Gastroesophageal sphincter (tissue), 4 donors: ENCODE results near the gene ATG7. TPM values are rescaled to one million over a fixed set of nuclear protein-coding genes. Genes with fewer than 3 reads are reported as not detected.

Experiments
- ATAC-seq: fragments of 150-250 bp; one replicate; pipeline ENCODE4 v1.9.1; 2016; ENCODE audit warnings: mild to moderate bottlenecking, moderate library complexity
- H3K27ac ChIP-seq, 4 donors: fragments of 200-600 bp; sonication (generic) in 3 of 4; 1 replicate in 3 of 4; 2 replicates in 1 of 4; pipeline ENCODE4 v1.5.1; 2016 to 2019
- H3K27me3 ChIP-seq: fragments of 200-600 bp; sonication (generic); one replicate; pipeline ENCODE4 v1.5.1; 2019
- H3K36me3 ChIP-seq, 2 donors: fragments of 200-600 bp; sonication (generic); one replicate each; pipeline ENCODE4 v1.5.1; 2019; ENCODE audit warnings: control low read depth in 1 of 2
- H3K4me1 ChIP-seq, 3 donors: fragments of 200-600 bp; sonication (generic); 1 replicate in 2 of 3; 2 replicates in 1 of 3; pipeline ENCODE4 v1.5.1; 2016 to 2019; ENCODE audit warnings: control low read depth in 2 of 3
- H3K4me3 ChIP-seq, 2 donors: fragments of 200-600 bp; sonication (generic); one replicate each; pipeline ENCODE4 v1.5.1; 2019; ENCODE audit warnings: mild to moderate bottlenecking in 1 of 2, moderate library complexity in 1 of 2
- H3K9me3 ChIP-seq, 3 donors: fragments of 200-600 bp; sonication (generic); one replicate each; pipeline ENCODE4 v1.5.1; 2017 to 2019; ENCODE audit warnings: control low read depth in 2 of 3
- EP300 ChIP-seq: sonication (generic); formaldehyde crosslinking; IDR thresholded peaks from one replicate; pipeline ENCODE4 v1.6.1; 2017; ENCODE audit warnings: antibody characterized with exemption, mild to moderate bottlenecking
- POLR2A ChIP-seq, 2 donors: fragments of 450-650 bp; IDR thresholded peaks; one replicate each; pipeline ENCODE4 v1.6.1; 2017; ENCODE audit warnings: antibody characterized with exemption in 2 of 2, mild to moderate bottlenecking in 2 of 2, moderate library complexity in 1 of 2
- POLR2AphosphoS5 ChIP-seq: sonication (generic); formaldehyde crosslinking; IDR thresholded peaks from one replicate; pipeline ENCODE4 v1.6.1; 2017; ENCODE audit warnings: antibody characterized with exemption
- WGBS, 2 donors: methylation state at CpG; one replicate each; pipeline ENCODE4 v1.1.5; 2018; ENCODE audit warnings: low coverage in 1 of 2; 5-methylcytosine and 5-hydroxymethylcytosine counted together
- total RNA-seq, 4 donors: library from RNA; depleted of rRNA; stranded (reverse); fragments of >200 nt; gene quantifications; one replicate each; pipeline ENCODE4 v1.1.0, GENCODE V29; 2016
- TF ChIP-seq, protein P1 (sequence below), 4 experiments: fragments of 200-600 bp in 2 of 4; fragments of 450-650 bp in 2 of 4; sonication (generic) in 1 of 4; IDR thresholded peaks; one replicate each; pipeline ENCODE4 v1.5.1; 2017 to 2019; ENCODE audit warnings: antibody characterized with exemption in 4 of 4, mild to moderate bottlenecking in 2 of 4, moderate library complexity in 2 of 4

Gene ATG7
- total RNA-seq, 4 donors from 2014 or later: 28.3 to 64.9 (median 36.5) TPM

DNA sequence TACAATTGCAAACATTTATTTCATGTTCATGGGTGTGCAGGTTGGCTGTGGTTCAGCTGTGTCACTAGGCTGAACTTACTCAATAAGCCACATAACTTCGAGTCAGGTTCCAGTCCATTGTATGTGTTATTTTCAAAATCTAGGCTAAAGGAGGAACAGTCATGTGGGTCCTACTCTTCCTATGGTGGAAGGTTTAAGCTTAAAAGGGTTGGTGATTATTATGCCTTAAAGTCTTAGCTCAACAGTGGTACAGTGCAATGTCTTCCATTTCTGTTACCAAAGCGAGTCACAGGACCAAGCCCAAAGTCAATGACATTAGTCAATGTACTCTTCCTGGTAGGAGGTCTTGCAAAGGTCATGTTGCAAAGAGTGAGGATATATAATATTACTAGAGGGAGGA is 78.2 kb downstream of the ATG7 start:
- Histone ChIP-seq H3K27me3 (no peaks in the 10 kb centered on the region), H3K27ac (no peak overlapping the region), H3K9me3 (no peaks in the 10 kb centered on the region), H3K4me3 (no peak overlapping the region), H3K36me3 (peaks cover 3 to 59% of the 10 kb centered on the region in 2 donors), H3K4me1 (no peaks in the 10 kb centered on the region)
- TF ChIP-seq EP300 (no peak), POLR2A (IDR thresholded peaks at IDR 0.05) (no peak), POLR2AphosphoS5 (no peak)
- TF ChIP-seq, protein P1, sequence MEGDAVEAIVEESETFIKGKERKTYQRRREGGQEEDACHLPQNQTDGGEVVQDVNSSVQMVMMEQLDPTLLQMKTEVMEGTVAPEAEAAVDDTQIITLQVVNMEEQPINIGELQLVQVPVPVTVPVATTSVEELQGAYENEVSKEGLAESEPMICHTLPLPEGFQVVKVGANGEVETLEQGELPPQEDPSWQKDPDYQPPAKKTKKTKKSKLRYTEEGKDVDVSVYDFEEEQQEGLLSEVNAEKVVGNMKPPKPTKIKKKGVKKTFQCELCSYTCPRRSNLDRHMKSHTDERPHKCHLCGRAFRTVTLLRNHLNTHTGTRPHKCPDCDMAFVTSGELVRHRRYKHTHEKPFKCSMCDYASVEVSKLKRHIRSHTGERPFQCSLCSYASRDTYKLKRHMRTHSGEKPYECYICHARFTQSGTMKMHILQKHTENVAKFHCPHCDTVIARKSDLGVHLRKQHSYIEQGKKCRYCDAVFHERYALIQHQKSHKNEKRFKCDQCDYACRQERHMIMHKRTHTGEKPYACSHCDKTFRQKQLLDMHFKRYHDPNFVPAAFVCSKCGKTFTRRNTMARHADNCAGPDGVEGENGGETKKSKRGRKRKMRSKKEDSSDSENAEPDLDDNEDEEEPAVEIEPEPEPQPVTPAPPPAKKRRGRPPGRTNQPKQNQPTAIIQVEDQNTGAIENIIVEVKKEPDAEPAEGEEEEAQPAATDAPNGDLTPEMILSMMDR (IDR thresholded peaks at IDR 0.05): no peak
- WGBS, 2 donors: 73 to 100% methylated on average over 1 to 2 of the region's 2 CpGs
- no peak for ATAC-seq

DNA sequence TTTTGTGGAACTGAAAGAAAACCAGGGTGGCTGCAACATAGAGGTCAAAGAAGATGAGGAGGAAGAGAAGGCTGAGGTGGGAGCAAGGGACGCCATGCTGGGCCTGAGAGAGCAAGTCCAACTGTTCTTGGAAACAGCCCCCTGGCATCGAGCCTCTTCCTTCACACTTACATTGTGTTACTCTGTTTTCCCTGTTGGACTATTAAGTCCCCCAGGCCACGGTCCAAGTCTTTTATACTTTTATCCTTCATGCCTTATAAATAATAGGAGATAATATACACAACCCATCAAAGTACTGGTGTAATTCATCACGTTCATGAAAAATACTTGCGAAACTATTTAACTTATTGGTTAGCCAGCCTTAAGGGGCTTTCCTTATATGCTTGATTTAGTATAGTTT is 79.3 kb downstream of the ATG7 start:
- Histone ChIP-seq H3K27me3 (no peaks in the 10 kb centered on the region), H3K27ac (no peak overlapping the region), H3K4me3 (no peak overlapping the region), H3K36me3 (peaks cover 3 to 50% of the 10 kb centered on the region in 2 donors), H3K4me1 (no peaks in the 10 kb centered on the region), H3K9me3 (no peaks in the 10 kb centered on the region)
- TF ChIP-seq POLR2AphosphoS5: no peak
- TF ChIP-seq, protein P1 (IDR thresholded peaks at IDR 0.05): no peak
- TF ChIP-seq POLR2A (IDR thresholded peaks at IDR 0.05): no peak
- no peak for TF ChIP-seq EP300
- WGBS, 2 donors: 63 to 68% methylated on average over 5 of the region's 5 CpGs
- no peak for ATAC-seq

DNA sequence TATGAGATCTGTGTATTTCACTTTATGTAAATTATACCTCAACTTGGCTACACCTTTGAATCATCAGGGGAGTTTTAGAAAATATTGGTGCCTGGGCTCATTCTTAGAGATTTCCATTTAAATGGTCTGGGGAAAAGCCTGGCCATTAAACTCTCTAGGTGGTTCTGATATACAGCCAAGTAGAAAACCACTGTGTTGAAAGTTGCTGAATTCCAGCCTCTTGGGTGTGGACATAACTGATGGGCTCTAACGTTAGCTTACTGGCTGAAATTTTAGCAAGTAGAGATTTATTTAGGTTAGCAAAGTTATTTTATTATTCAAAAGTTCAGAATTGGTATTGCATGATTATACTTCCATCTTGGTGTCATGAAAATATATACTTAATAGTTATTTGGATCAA is 84.1 kb downstream of the ATG7 start:
- TF ChIP-seq POLR2A (IDR thresholded peaks at IDR 0.05) (no peak), EP300 (no peak), POLR2AphosphoS5 (no peak)
- H3K4me3 ChIP-seq: no peak overlapping the region
- H3K27me3 ChIP-seq: no peaks in the 10 kb centered on the region
- H3K36me3 ChIP-seq: peaks cover 0 to 55% of the 10 kb centered on the region in 2 donors
- WGBS, 2 donors: 33 to 63% methylated on average over 1 of the region's 1 CpG
- ATAC-seq: no peak
- no peaks in the 10 kb centered on the region for H3K4me1 ChIP-seq
- H3K27ac ChIP-seq: no peak overlapping the region
- H3K9me3 ChIP-seq: no peaks in the 10 kb centered on the region

DNA sequence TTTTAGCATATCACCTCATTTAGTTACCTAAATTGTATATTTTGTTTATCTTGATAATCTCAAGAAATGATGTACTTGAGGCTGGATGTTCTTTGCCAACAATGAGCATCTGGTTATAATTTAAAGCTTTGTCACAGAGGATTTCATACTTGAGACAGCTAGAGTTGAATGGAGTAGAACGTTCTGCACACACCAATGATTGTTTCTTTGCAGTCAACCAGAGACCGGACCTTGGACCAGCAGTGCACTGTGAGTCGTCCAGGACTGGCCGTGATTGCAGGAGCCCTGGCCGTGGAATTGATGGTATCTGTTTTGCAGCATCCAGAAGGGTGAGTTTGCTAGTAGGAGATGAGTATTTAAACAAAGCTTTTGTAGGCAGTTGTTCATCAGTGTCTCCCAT is 90.4 kb downstream of the ATG7 start:
- 67 to 85% methylated on average over 4 to 5 of the region's 5 CpGs for WGBS, 2 donors
- Histone ChIP-seq H3K27ac (no peak overlapping the region), H3K4me3 (no peak overlapping the region), H3K27me3 (no peaks in the 10 kb centered on the region), H3K4me1 (peaks cover 3 to 18% (median 14%) of the 10 kb centered on the region in 3 donors), H3K36me3 (peaks cover 0 to 81% of the 10 kb centered on the region in 2 donors), H3K9me3 (no peaks in the 10 kb centered on the region)
- TF ChIP-seq, protein P1 (IDR thresholded peaks at IDR 0.05): no peak
- TF ChIP-seq POLR2AphosphoS5 (no peak), POLR2A (IDR thresholded peaks at IDR 0.05) (no peak), EP300 (no peak)
- no peak for ATAC-seq

DNA sequence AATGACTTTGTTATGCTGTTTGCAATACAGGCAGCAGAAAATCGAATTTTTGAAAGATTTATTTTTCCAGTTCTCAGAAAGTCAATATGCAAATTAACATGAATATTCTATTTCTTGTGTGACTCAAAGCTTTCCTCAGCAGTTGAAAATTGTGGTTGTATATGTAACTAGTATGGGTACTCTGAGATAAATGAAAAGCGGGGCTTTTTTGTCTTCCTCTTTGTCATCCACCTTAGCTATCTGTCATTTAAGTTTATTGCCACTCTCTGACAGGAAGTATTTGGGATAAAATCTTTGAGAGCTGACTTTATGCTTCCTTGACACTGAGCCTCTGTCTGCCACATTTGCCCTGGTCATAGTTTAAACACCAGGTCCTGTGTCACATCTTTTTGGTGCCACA is 91.5 kb downstream of the ATG7 start:
- TF ChIP-seq POLR2AphosphoS5 (no peak), POLR2A (IDR thresholded peaks at IDR 0.05) (no peak), EP300 (no peak)
- TF ChIP-seq, protein P1 (IDR thresholded peaks at IDR 0.05): no peak
- Histone ChIP-seq H3K4me1 (peaks cover 3 to 29% (median 17%) of the 10 kb centered on the region in 3 donors), H3K27me3 (no peaks in the 10 kb centered on the region), H3K9me3 (no peaks in the 10 kb centered on the region), H3K4me3 (no peak overlapping the region), H3K36me3 (peaks cover 0 to 71% of the 10 kb centered on the region in 2 donors), H3K27ac (no peak overlapping the region)
- no peak for ATAC-seq
- 89 to 100% methylated on average over 2 of the region's 2 CpGs for WGBS, 2 donors
